Inferior parietal cortex (tissue), 1 donor: ENCODE measurements around the gene FNDC5.

ENCODE experiments used
- DNase-seq: peaks from one replicate; pipeline ENCODE4 v3.0.0-alpha.2; 2016; ENCODE audit errors: extremely low spot score

Gene FNDC5

GRCh38 chr1:32813941-32814739 is 56.6 kb downstream of the FNDC5 start:
- no peak for DNase-seq
